Left hindlimb (tissue), 1 donor: ENCODE results near the gene CASTOR1.
A peak's percentile ranks its signal among the peaks of the same experiment; 100 is the strongest.

Source experiments
- DNase-seq: peaks from one replicate; pipeline ENCODE4 v3.0.0-alpha.2; 2018

The CASTOR1 gene

DNA sequence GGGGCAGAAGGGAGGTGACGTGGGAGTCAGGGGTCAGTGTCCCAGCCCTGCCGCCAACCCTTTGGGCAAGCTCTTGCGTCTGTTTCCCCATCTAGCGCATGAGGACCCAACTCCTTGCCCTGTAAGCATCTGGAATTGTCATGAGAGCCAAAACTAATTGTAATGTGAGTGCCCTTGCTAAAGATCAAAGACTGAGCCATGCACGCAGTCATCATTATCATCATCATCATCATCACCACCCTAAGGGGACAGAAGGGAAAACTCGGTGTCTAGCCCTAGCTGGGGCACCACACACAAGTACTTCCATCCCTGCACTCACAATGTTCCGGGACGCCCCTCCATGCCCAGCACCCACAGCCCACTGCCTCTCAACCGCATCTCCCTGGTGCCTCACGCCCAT lies 45.2 kb downstream of the CASTOR1 start:
- peak; percentile 27 for DNase-seq

DNA sequence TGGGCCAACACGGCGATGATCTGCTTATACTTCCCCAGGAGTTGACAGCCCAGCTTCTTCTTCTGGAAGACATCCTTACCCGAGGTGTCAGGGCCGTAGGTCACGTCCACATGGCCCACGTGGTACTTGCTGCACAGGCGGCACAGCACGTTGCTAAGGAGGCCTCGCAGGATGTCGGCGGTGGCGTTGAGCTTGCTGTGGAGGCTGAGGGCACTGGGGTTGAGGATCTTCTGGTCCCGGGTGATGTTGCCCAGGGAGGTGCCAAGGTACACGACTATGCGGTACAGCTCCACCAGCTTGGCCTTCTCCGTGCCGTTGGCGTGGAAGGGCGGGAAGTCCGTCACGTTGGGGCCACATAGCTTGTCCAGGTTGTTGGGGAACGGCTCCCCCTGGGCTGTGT lies 45.6 kb downstream of the CASTOR1 start:
- DNase-seq, result no peak

DNA sequence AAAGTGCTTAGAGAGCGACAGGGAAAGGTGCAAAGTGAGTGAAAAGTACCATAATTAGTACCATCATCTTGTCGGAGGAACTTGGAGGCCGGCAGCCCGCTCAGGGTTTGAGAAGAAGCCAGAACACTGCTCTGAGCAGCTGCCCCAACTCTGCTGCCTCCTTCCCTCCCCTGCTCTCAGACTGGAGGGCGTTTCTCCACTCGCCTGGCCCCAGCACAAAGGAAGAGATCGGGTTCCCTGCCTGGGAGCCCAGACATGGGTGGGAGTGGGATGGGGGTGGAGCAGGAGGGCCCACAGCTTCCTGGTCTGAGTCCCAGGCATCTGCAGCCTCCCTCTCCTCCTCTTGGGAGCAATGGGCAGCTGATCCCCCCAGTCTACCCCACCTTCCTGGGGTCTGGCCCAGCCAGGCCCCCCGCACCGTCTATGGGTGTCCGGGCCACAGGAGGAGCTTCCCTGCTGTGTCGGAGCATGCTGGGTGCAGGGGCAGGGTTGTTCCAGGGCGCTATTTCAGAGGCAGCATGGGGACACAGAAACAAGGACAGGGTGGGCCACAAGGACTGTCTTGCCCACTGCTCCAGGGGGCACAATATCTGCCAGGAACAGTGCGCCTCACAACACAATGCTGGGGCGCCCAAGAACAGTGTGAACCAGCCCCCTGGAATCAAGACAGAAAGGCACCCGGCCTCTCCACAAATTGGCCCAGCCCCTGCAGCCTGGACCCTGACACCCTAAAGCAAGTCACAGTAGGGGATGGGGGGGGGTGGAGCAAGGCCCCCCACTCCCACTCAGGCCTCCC lies 47.5 kb downstream of the CASTOR1 start:
- DNase-seq, result peak; percentile 66

DNA sequence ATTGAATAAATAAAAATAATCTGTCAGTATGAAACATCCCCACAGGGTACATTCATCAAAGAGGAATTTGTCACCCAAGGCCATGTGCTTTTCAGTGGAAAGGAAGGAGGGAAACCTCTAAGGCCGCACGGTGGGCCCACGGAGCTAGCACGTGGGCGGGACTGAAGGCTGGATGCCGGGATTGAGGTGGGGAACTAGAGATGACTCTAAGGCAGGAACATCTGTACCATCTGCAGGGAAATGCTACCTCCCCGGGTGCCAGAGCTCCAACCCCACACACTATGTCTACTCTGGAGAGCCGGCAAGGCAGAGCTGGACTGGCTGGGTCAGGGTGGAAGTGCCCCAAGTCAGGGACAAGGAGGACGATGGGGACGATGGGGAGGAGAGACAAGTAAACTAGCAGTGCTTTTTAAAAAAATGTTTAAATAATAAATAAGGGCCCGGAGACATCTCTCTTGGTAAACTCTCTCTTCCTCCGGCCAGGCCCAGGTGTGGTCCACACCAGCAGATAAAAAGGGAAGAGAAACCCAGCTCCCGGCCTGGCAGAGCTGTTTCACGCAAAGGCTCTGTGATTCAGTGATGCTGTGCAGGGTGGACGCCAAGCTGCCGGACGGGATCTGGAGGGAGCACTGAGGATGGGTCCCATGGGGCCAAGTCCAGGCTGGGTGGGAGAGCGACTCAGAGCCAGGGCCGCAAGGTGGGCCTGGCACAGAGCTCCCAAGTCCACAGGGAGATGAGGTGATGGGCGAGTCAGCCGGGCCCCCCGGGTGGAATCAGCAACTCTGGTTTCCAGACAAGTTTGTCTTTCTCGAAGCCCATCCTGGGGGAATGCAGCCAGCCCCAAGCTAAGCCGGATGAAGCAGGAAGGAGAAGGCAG lies 48.5 kb downstream of the CASTOR1 start:
- peak; percentile 24 for DNase-seq

DNA sequence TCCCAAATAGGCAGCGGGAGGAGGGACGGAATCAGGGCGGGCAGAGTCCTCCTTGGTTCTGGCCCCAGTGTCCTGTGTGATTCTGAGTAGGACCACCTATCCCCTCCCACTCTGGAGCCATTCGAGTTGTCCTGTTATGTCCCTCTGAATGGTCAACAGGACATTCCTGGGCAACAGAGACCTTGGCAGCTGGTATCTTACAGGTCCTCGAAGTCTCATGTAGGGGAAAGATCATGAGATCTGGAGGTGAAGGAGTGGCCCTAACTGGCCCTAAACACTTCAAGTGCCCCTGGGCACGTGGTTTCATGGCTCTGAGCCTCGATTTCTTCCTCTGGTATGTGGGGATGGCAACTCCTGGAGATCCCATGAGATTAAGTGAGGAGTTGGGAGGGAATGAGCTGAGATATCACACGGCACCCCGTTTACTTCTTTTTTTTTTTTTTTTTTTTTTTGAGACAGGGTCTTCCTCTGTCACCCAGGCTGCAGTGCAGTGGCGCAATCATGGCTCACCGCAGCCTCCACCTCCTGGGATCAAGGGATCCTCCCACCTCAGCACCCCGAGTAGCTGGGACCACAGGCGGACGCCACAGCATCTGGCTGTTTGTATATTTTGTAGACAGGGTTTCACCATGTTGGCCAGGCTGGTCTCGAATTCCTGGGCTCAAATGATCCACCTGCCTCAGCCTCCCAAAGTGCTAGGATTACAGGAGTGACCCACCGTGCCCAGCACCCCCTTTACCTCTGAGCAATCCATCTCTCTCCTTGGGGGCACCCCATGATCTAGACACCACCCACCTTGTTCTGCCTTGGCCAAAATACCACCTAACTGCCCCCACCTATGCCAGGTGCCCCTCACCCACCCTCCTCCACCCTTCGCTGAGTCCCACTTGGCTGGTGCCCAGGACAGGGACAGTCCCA lies 49.6 kb downstream of the CASTOR1 start:
- no peak for DNase-seq

DNA sequence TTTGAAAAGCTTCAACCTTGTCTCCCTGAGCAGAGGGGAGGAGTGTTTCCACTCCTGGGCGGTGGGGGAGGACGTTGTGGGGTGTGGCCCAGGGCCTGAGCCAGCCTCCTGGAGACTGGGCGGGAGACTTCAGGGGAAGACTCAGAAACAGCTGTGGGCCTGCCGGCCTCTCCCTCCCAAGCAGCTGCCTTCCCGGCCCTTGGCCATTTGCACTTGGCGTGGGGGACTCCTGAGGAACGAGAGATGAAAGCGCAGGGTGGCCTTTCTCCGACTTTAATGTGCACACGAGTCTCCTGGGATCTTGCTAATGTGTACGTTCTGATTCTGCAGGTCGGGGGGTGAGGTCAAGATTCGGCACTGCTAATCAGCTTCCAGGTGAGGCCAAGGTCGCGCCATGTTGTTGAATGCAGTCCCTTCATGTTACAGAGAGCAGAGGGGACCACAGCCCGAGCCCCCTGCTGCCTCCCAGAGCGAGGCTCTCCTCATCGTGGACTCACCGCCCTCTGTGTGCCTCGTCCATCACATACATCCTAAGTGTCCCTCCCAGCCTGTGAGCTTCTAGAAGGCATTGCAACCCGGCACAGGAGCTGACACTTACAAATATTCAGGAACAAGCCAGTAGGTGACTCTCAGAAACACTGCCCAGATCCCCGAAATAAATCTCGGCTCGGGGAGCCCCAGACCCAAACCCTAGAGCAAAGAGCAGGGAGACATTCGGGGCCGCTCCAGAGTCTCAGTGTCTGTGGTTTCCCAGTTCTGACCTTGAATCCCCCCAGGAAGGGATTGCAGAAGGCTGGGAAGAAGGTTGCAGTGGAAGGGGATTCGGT lies 50.4 kb downstream of the CASTOR1 start:
- DNase-seq, result peak; percentile 80

DNA sequence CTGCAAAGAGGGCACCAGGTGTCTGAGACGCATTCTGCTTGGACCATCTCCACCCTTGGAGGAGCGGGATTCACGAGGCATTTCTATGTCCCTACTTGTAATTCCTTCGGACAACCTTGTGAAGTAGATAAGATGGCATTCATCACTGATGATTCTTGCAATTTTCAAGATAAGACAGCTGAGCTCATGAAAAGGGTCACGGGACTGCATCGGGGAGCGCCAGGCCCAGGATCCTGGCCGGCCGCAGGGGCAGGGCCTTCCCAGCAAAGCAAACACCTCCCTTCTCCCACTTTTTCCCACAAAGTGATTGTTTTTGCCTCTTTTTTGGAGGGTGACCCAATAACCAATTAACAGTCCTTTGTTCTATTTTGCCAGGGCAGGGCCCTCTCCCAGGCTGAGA lies 51.2 kb downstream of the CASTOR1 start:
- no peak for DNase-seq

DNA sequence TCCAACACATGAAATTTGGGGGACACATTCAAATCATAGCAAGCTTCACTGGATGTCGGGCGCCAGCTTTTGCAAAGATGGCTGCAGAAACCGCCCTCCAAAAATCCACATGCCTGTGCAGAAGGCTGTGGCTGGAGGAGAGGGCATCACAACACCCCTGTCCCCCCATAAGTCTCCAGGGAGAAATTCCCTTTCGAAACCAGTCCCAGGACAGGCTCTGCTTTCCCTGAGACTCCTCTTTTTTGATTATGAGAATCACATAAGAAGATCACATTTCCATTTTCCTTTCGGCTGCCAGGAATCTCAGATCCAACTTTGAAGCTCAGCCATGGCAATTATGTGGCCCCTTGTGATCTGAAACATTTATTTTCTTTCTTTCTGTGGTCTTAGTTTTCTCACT lies 52.4 kb downstream of the CASTOR1 start:
- peak; percentile 24 for DNase-seq

DNA sequence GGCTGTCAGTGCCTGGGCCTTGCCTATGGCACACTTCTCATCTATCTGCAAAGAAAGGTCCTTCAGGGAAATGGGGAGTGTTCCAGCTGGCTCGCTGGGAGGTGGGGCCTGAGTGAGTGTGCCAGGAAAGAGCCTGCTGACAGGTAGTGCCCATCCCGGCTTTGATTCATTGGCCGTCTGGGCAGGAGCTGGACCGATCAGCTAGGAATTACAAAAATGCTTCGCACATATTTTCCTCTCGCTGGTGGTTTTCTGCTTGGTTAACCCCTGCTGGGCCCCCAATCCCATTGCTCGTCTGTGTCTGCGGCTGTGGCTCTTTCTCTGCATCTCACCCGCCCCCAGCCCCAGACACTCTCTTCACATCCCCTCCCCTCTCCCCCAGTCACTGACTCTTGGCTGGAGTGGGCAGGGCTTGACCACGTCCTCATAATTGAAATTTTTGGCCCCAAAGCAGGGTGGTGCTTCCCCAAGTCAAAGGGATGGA lies 53.6 kb downstream of the CASTOR1 start:
- peak; percentile 70 for DNase-seq
